ENCODE results near the gene OR5P2. TPM values are rescaled to one million over a fixed set of nuclear protein-coding genes. Genes with fewer than 3 reads are reported as not detected.
"Not testable (repeated sequence)": the region's sequence is repeated elsewhere in the genome, so short reads cannot be mapped to it uniquely, and the experiment has no call there.

Gene OR5P2
- not detected for polyA plus RNA-seq (ENCODE audit: insufficient read length)

- no peak for DNase-seq (ENCODE audit: low read depth)
Observed at GRCh38 chr11:7796842-7797241, at the start of gene OR5P2. OR5P2 (minus strand) TSS chr11:7796942; CDS start chr11:7796942, 0 bp downstream.

GRCh38 chr11:7846003-7846402 lies 49.3 kb upstream of the OR5P2 start:
- no peak for DNase-seq (ENCODE audit: low read depth)

GRCh38 chr11:7844986-7845385 lies 48.2 kb upstream of the OR5P2 start:
- DNase-seq (ENCODE audit: low read depth), result no peak

GRCh38 chr11:7844521-7844920 lies 47.8 kb upstream of the OR5P2 start:
- DNase-seq (ENCODE audit: low read depth), result no peak

GRCh38 chr11:7840578-7840977 lies 43.8 kb upstream of the OR5P2 start:
- DNase-seq (ENCODE audit: low read depth), result no peak

GRCh38 chr11:7833527-7833926 lies 36.8 kb upstream of the OR5P2 start:
- DNase-seq (ENCODE audit: low read depth), result no peak

- no peak for DNase-seq (ENCODE audit: low read depth)
Observed at GRCh38 chr11:7830740-7831139, 34.0 kb upstream of the OR5P2 start, which contains the start of gene OR5P3. OR5P3 (minus strand) TSS chr11:7830840.

- no peak for DNase-seq (ENCODE audit: low read depth)
Observed at GRCh38 chr11:7826324-7826723, 29.6 kb upstream of the OR5P2 start.

GRCh38 chr11:7820417-7820816 lies 23.7 kb upstream of the OR5P2 start:
- DNase-seq (ENCODE audit: low read depth), result not testable (repeated sequence)

GRCh38 chr11:7814897-7815296 lies 18.2 kb upstream of the OR5P2 start:
- not testable (repeated sequence) for DNase-seq (ENCODE audit: low read depth)

GRCh38 chr11:7810301-7810700 lies 13.6 kb upstream of the OR5P2 start:
- not testable (repeated sequence) for DNase-seq (ENCODE audit: low read depth)

- DNase-seq (ENCODE audit: low read depth), result no peak
Observed at GRCh38 chr11:7793233-7793632, 3.5 kb downstream of the OR5P2 start.

- DNase-seq (ENCODE audit: low read depth), result no peak
Observed at GRCh38 chr11:7787239-7787638, 9.5 kb downstream of the OR5P2 start.

GRCh38 chr11:7775689-7776088 lies 21.1 kb downstream of the OR5P2 start:
- no peak for DNase-seq (ENCODE audit: low read depth)

GRCh38 chr11:7764301-7764700 lies 32.4 kb downstream of the OR5P2 start:
- not testable (repeated sequence) for DNase-seq (ENCODE audit: low read depth)

- no peak for DNase-seq (ENCODE audit: low read depth)
Observed at GRCh38 chr11:7759010-7759409, 37.7 kb downstream of the OR5P2 start.

GRCh38 chr11:7749456-7749855 lies 47.3 kb downstream of the OR5P2 start:
- no peak for DNase-seq (ENCODE audit: low read depth)

Other genes starting within 250 kb of the OR5P2 start
- 8.1 TPM for gene CYB5R2, start 123.4 kb downstream of the OR5P2 start, polyA plus RNA-seq (ENCODE audit: insufficient read length)
- 0.13 TPM for gene OVCH2, start 90.5 kb downstream of the OR5P2 start, polyA plus RNA-seq (ENCODE audit: insufficient read length)
- not detected for gene OR5P3, start 33.9 kb upstream of the OR5P2 start, polyA plus RNA-seq (ENCODE audit: insufficient read length)
- not detected for gene OR10A6, start 134.3 kb upstream of the OR5P2 start, polyA plus RNA-seq (ENCODE audit: insufficient read length)
- gene OR10A3, start 144.8 kb upstream of the OR5P2 start, polyA plus RNA-seq (ENCODE audit: insufficient read length), result not detected
- gene NLRP10, start 168.5 kb upstream of the OR5P2 start, polyA plus RNA-seq (ENCODE audit: insufficient read length), result not detected
- 388 TPM for gene EIF3F, start 190.4 kb upstream of the OR5P2 start, polyA plus RNA-seq (ENCODE audit: insufficient read length)